Stomach (tissue), 9 donors: ENCODE measurements around the gene PMF1. TPM values are rescaled to one million over a fixed set of nuclear protein-coding genes. Genes with fewer than 3 reads are reported as not detected.

Experiments
- DNase-seq, 2 donors: peaks; one replicate each; pipeline versions ENCODE4 v3.0.0 to v3.0.0-alpha.2; 2013 to 2019
- H3K27ac ChIP-seq, 5 donors: fragments of 200-600 bp in 4 of 5; sonication (generic) in 4 of 5; one replicate each; pipeline ENCODE4 v1.5.1; 2013 to 2019; ENCODE audit warnings: mild to moderate bottlenecking in 1 of 5, moderate library complexity in 1 of 5
- H3K27me3 ChIP-seq, 3 donors: fragments of 200-600 bp; sonication (generic); one replicate each; pipeline ENCODE4 v1.5.1; 2017 to 2019; ENCODE audit warnings: mixed run types in 1 of 3
- H3K36me3 ChIP-seq, 4 donors: fragments of 200-600 bp; sonication (generic); 1 replicate in 3 of 4; 2 replicates in 1 of 4; pipeline ENCODE4 v1.5.1; 2016 to 2019
- H3K4me1 ChIP-seq, 4 donors: fragments of 200-600 bp; sonication (generic); one replicate each; pipeline ENCODE4 v1.5.1; 2016 to 2019
- H3K4me3 ChIP-seq, 4 donors: fragments of 200-600 bp; sonication (generic) in 3 of 4; one replicate each; pipeline ENCODE4 v1.5.1; 2016 to 2019; ENCODE audit warnings: mild to moderate bottlenecking in 1 of 4
- H3K9me3 ChIP-seq, 4 donors: fragments of 200-600 bp; sonication (generic); one replicate each; pipeline ENCODE4 v1.5.1; 2016 to 2019
- EP300 ChIP-seq: sonication (generic); formaldehyde crosslinking; IDR thresholded peaks from one replicate; pipeline ENCODE4 v1.6.1; 2017; ENCODE audit warnings: antibody characterized with exemption
- POLR2A ChIP-seq, 4 donors: fragments of 450-650 bp; IDR thresholded peaks; one replicate each; pipeline ENCODE4 v1.6.1; 2016; ENCODE audit warnings: antibody characterized with exemption in 4 of 4, control low read depth in 2 of 4, mild to moderate bottlenecking in 1 of 4, moderate library complexity in 1 of 4
- POLR2AphosphoS5 ChIP-seq, 3 donors: sonication (generic); formaldehyde crosslinking; IDR thresholded peaks; one replicate each; pipeline ENCODE4 v1.6.1; 2016; ENCODE audit warnings: antibody characterized with exemption in 3 of 3
- WGBS, 5 donors: extraction: QIAGEN DNeasy Blood & Tissue Kit in 3 of 5; methylation state at CpG; one replicate each; pipeline versions ENCODE4 v1.1.5 to v1.1.7; 2013 to 2018; 5-methylcytosine and 5-hydroxymethylcytosine counted together
- intact Hi-C: fragments of 100-400 bp; cut with DNase I; formaldehyde crosslinking; loops from one replicate; pipeline ENCODE4 v1.15.1; 2023; ENCODE audit warnings: low total_unique reads
- polyA plus RNA-seq, 3 donors: library from polyadenylated mRNA; stranded (reverse); fragments of 200-250 nt; gene quantifications; one replicate each; pipeline ENCODE4 v1.2.3, GENCODE V29; 2013
- small RNA-seq, 4 donors: library from RNA; depleted of rRNA; stranded (forward); fragments of <200 nt; gene quantifications; one replicate each; pipeline ENCODE3, GENCODE V24; 2016
- total RNA-seq, 5 donors: library from RNA; depleted of rRNA; stranded (reverse); fragments of >200 nt; gene quantifications; one replicate each; pipeline versions ENCODE4 v1.1.0 to v1.2.3, GENCODE V29; 2014 to 2016
- TF ChIP-seq, protein P1 (sequence below), 7 experiments: fragments of 450-650 bp in 4 of 7; fragments of 200-600 bp in 3 of 7; sonication (generic) in 3 of 7; IDR thresholded peaks; one replicate each; pipeline ENCODE4 v1.5.1; 2016 to 2019; ENCODE audit warnings: antibody characterized with exemption in 7 of 7, control low read depth in 2 of 7, mild to moderate bottlenecking in 1 of 7
- donor health status: healthy with polysubstance abuse.
- donor health status: Bipolar disorder and iron deficiency.
- donor health status: healthy.

Gene PMF1
- total and polyA plus RNA-seq, 8 donors, result 5.3 to 73.5 (median 44.0) TPM

DNA sequence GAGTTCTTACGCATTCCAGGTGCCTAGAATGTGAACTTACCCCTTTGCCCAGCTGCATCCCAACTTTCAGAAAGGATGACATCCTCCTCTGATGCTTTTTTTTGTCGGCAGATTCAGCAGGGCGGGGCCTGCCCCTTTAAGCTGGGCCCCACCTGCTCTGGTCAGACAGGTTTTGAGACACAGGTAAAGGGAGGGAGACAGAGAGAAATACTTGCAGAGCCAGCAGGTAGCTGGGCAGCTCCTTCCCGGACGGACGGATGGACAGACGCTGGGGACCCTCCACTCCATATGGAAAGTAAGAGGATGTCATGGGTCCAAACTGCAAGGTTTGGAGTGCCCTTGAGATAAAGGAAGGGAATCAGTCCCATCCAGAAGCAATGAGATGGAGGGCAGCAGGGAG is 71.3 kb downstream of the PMF1 start, which contains the start of gene TMEM79:
Gene TMEM79, plus strand, starts transcription at position 214 of the 400 bp plus-strand sequence. CDS start 902 bp downstream, outside the sequence.
- peaks cover 3 to 31% (median 24%) of the 10 kb centered on the region in 4 donors for H3K36me3 ChIP-seq
- WGBS, 5 donors, result 41 to 59% (median 52%) methylated on average over 7 of the region's 7 CpGs
- TF ChIP-seq POLR2AphosphoS5 (IDR thresholded peaks at IDR 0.05) (no peak), POLR2A (IDR thresholded peaks at IDR 0.05) (no peak), EP300 (no peak)
- TF ChIP-seq, protein P1, sequence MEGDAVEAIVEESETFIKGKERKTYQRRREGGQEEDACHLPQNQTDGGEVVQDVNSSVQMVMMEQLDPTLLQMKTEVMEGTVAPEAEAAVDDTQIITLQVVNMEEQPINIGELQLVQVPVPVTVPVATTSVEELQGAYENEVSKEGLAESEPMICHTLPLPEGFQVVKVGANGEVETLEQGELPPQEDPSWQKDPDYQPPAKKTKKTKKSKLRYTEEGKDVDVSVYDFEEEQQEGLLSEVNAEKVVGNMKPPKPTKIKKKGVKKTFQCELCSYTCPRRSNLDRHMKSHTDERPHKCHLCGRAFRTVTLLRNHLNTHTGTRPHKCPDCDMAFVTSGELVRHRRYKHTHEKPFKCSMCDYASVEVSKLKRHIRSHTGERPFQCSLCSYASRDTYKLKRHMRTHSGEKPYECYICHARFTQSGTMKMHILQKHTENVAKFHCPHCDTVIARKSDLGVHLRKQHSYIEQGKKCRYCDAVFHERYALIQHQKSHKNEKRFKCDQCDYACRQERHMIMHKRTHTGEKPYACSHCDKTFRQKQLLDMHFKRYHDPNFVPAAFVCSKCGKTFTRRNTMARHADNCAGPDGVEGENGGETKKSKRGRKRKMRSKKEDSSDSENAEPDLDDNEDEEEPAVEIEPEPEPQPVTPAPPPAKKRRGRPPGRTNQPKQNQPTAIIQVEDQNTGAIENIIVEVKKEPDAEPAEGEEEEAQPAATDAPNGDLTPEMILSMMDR (IDR thresholded peaks at IDR 0.05), result no peak
- H3K9me3 ChIP-seq, result no peaks in the 10 kb centered on the region
- DNase-seq, result peak in 1 of 2 donors; percentile 67
- H3K4me1 ChIP-seq, result peaks cover 24 to 50% (median 44%) of the 10 kb centered on the region in 4 donors
- intact Hi-C loops, result no loop called here
- no peaks in the 10 kb centered on the region for H3K27me3 ChIP-seq
- H3K4me3 ChIP-seq, result peak within 1 kb of the TSS; percentile 76 to 97 (median 95)
- peak within 1 kb of the TSS; percentile 52 to 97 (median 94) for H3K27ac ChIP-seq

DNA sequence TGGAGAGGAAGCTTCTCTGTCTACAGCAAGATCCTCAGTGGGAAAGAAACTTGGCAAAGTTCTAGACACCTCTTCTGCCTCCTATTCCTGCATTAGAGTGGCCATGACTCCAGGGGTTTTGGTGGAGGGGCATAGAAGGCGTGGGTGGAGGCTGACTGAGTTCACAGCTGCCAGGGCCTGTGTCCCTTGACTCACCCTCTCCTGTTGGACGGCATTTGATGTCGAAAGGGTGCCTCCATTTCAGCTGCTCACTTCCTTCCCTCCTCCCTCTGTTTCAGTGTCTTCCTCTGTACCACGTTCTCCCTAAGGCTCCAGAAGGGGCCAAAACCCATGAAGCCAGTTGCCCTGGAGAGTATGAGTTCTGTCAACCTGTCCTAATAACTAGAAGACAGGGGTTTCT is 72.0 kb downstream of the PMF1 start:
- intact Hi-C loops, result no loop called here
- Histone ChIP-seq H3K27ac (peak overlapping the region in 1 of 5 donors; percentile 24), H3K4me3 (peak overlapping the region in 1 of 4 donors; percentile 96), H3K9me3 (no peaks in the 10 kb centered on the region), H3K4me1 (peaks cover 24 to 45% (median 44%) of the 10 kb centered on the region in 4 donors), H3K36me3 (peaks cover 7 to 36% (median 26%) of the 10 kb centered on the region in 4 donors), H3K27me3 (no peaks in the 10 kb centered on the region)
- 46 to 82% (median 57%) methylated on average over 4 of the region's 4 CpGs for WGBS, 5 donors
- DNase-seq, result no peak
- TF ChIP-seq, protein P1 (IDR thresholded peaks at IDR 0.05), result no peak
- TF ChIP-seq POLR2A (IDR thresholded peaks at IDR 0.05) (no peak), POLR2AphosphoS5 (IDR thresholded peaks at IDR 0.05) (no peak), EP300 (no peak)

DNA sequence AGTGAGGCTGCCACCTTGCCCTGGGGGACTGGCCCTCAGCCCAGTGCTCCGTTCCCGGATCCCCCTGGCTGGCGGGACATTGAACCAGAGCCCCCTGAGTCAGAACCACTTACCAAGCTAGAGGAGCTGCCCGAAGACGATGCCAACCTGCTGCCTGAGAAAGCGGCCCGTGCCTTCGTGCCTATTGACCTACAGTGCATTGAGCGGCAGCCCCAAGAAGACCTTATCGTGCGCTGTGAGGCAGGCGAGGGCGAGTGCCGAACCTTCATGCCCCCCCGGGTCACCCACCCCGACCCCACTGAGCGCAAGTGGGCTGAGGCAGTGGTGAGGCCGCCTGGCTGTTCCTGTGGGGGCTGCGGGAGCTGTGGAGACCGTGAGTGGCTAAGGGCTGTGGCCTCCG is 72.6 kb downstream of the PMF1 start:
- WGBS, 5 donors, result 91 to 95% (median 93%) methylated on average over 12 to 21 of the region's 21 CpGs
- H3K27ac ChIP-seq, result no peak overlapping the region
- H3K4me3 ChIP-seq, result no peak overlapping the region
- TF ChIP-seq POLR2AphosphoS5 (IDR thresholded peaks at IDR 0.05), result no peak
- TF ChIP-seq POLR2A (IDR thresholded peaks at IDR 0.05), result no peak
- no peak for TF ChIP-seq EP300
- TF ChIP-seq, protein P1 (IDR thresholded peaks at IDR 0.05), result no peak
- DNase-seq, result no peak
- H3K9me3 ChIP-seq, result no peaks in the 10 kb centered on the region
- peaks cover 22 to 44% (median 43%) of the 10 kb centered on the region in 4 donors for H3K4me1 ChIP-seq
- no peaks in the 10 kb centered on the region for H3K27me3 ChIP-seq
- intact Hi-C loops, result no loop called here
- peaks cover 3 to 36% (median 27%) of the 10 kb centered on the region in 4 donors for H3K36me3 ChIP-seq

DNA sequence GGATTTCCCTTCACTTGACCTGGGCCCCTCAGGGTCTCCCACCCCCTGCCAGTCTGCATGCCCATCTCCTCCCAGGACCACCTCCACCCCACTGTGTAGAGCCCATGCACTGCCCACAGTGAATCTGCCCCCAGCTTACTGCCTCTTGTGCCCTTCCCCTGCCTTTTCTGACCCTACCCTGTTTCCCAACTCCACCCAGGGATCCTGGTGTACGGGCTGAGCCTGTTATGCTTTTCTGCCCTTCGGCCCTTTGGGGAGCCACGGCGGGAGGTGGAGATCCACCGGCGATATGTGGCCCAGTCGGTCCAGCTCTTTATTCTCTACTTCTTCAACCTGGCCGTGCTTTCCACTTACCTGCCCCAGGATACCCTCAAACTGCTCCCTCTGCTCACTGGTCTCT is 73.3 kb downstream of the PMF1 start:
- no peaks in the 10 kb centered on the region for H3K27me3 ChIP-seq
- intact Hi-C loops, result no loop called here
- no peak for TF ChIP-seq EP300
- TF ChIP-seq, protein P1 (IDR thresholded peaks at IDR 0.05), result no peak
- H3K4me3 ChIP-seq, result no peak overlapping the region
- peaks cover 21 to 44% (median 43%) of the 10 kb centered on the region in 4 donors for H3K4me1 ChIP-seq
- WGBS, 5 donors, result 91 to 94% (median 92%) methylated on average over 8 of the region's 8 CpGs
- no peaks in the 10 kb centered on the region for H3K9me3 ChIP-seq
- peaks cover 3 to 36% (median 27%) of the 10 kb centered on the region in 4 donors for H3K36me3 ChIP-seq
- no peak overlapping the region for H3K27ac ChIP-seq
- no peak for DNase-seq

Small RNA genes within 50 kb of the gene (small RNA-seq; reads per million reads assigned to genes)
- gene RF00568, result 0 reads per million in 4 donors

Other genes with a start within 250 kb of the PMF1 start
- gene ARHGEF2, start 234.5 kb upstream of the PMF1 start, total RNA-seq, result 100 to 1,000 TPM in 3 of 5 donors, 10 to 100 TPM in 2; 34.8 to 376 (median 180) TPM
- gene ARHGEF2, start 234.5 kb upstream of the PMF1 start, polyA plus RNA-seq, result 10 to 100 TPM; 20.4 to 27.6 (median 24.7) TPM
- 100 to 1,000 TPM in 4 of 5 donors, 10 to 100 TPM in 1; 67.1 to 354 (median 216) TPM for gene SSR2, start 192.1 kb upstream of the PMF1 start, total RNA-seq
- gene SSR2, start 192.1 kb upstream of the PMF1 start, polyA plus RNA-seq, result 100 to 1,000 TPM; 223 to 309 (median 242) TPM
- 10 to 100 TPM in 3 of 5 donors, 1 to 10 TPM in 2; 6.4 to 41.1 (median 14.0) TPM for gene UBQLN4, start 159.2 kb upstream of the PMF1 start, total RNA-seq
- gene UBQLN4, start 159.2 kb upstream of the PMF1 start, polyA plus RNA-seq, result 10 to 100 TPM; 17.3 to 25.5 (median 20.6) TPM
- gene LAMTOR2, start 158.2 kb upstream of the PMF1 start, total RNA-seq, result 10 to 100 TPM in 3 of 5 donors, 1 to 10 TPM in 1, not detected in 1; 7.0 to 40.6 (median 21.4) TPM
- gene LAMTOR2, start 158.2 kb upstream of the PMF1 start, polyA plus RNA-seq, result 100 to 1,000 TPM; 123 to 170 (median 158) TPM
- 100 to 1,000 TPM in 3 of 5 donors, 10 to 100 TPM in 2; 36.7 to 249 (median 216) TPM for gene RAB25, start 151.8 kb upstream of the PMF1 start, total RNA-seq
- 100 to 1,000 TPM; 126 to 267 (median 168) TPM for gene RAB25, start 151.8 kb upstream of the PMF1 start, polyA plus RNA-seq
- 10 to 100 TPM in 1 of 5 donors, 1 to 10 TPM in 2, not detected in 2; 1.5 to 11.0 (median 1.6) TPM for gene MEX3A, start 130.5 kb upstream of the PMF1 start, total RNA-seq
- 1 to 10 TPM in 1 of 3 donors, under 1 TPM in 1, not detected in 1; 0.25 to 1.1 TPM for gene MEX3A, start 130.5 kb upstream of the PMF1 start, polyA plus RNA-seq
- gene LMNA, start 98.3 kb upstream of the PMF1 start, total RNA-seq, result 100 to 1,000 TPM in 4 of 5 donors, 10 to 100 TPM in 1; 53.1 to 630 (median 318) TPM
- 100 to 1,000 TPM; 108 to 201 (median 132) TPM for gene LMNA, start 98.3 kb upstream of the PMF1 start, polyA plus RNA-seq
- 10 to 100 TPM in 2 of 5 donors, 1 to 10 TPM in 3; 2.6 to 23.3 (median 8.5) TPM for gene SEMA4A, start 59.4 kb upstream of the PMF1 start, total RNA-seq
- gene SEMA4A, start 59.4 kb upstream of the PMF1 start, polyA plus RNA-seq, result 10 to 100 TPM in 1 of 3 donors, 1 to 10 TPM in 2; 4.1 to 13.9 (median 4.7) TPM
- 1 to 10 TPM; 4.9 to 9.9 (median 7.2) TPM for gene SLC25A44, start 18.9 kb upstream of the PMF1 start, total RNA-seq
- gene SLC25A44, start 18.9 kb upstream of the PMF1 start, polyA plus RNA-seq, result 1 to 10 TPM; 5.4 to 9.0 (median 6.8) TPM
- not detected for gene BGLAP, start 29.2 kb downstream of the PMF1 start, total RNA-seq
- 1 to 10 TPM in 2 of 3 donors, not detected in 1; 1.5 to 1.9 TPM for gene BGLAP, start 29.2 kb downstream of the PMF1 start, polyA plus RNA-seq
- gene PAQR6, start 35.0 kb downstream of the PMF1 start, total RNA-seq, result 1 to 10 TPM in 2 of 5 donors, under 1 TPM in 1, not detected in 2; 0.43 to 2.9 (median 2.0) TPM
- 1 to 10 TPM; 1.4 to 4.3 (median 2.0) TPM for gene PAQR6, start 35.0 kb downstream of the PMF1 start, polyA plus RNA-seq
- gene SMG5, start 69.8 kb downstream of the PMF1 start, total RNA-seq, result 100 to 1,000 TPM in 1 of 5 donors, 10 to 100 TPM in 4; 29.8 to 199 (median 51.6) TPM
- gene SMG5, start 69.8 kb downstream of the PMF1 start, polyA plus RNA-seq, result 10 to 100 TPM; 20.2 to 29.1 (median 22.3) TPM
- 10 to 100 TPM in 2 of 5 donors, 1 to 10 TPM in 2, not detected in 1; 1.1 to 21.4 (median 9.4) TPM for gene TMEM79, start 71.3 kb downstream of the PMF1 start, total RNA-seq
- 10 to 100 TPM in 1 of 3 donors, 1 to 10 TPM in 2; 1.5 to 24.9 (median 2.7) TPM for gene TMEM79, start 71.3 kb downstream of the PMF1 start, polyA plus RNA-seq
- gene GLMP, start 82.7 kb downstream of the PMF1 start, total RNA-seq, result 10 to 100 TPM in 4 of 5 donors, 1 to 10 TPM in 1; 1.4 to 92.9 (median 19.7) TPM
- gene GLMP, start 82.7 kb downstream of the PMF1 start, polyA plus RNA-seq, result 10 to 100 TPM; 20.8 to 37.4 (median 35.9) TPM
- not detected for gene VHLL, start 86.3 kb downstream of the PMF1 start, total RNA-seq
- not detected for gene VHLL, start 86.3 kb downstream of the PMF1 start, polyA plus RNA-seq
- 100 to 1,000 TPM in 3 of 5 donors, 10 to 100 TPM in 2; 39.1 to 252 (median 124) TPM for gene CCT3, start 125.3 kb downstream of the PMF1 start, total RNA-seq
- 100 to 1,000 TPM; 110 to 122 (median 115) TPM for gene CCT3, start 125.3 kb downstream of the PMF1 start, polyA plus RNA-seq
- not detected for gene TSACC, start 125.5 kb downstream of the PMF1 start, total RNA-seq
- under 1 TPM in 1 of 3 donors, not detected in 2; 0.98 TPM for gene TSACC, start 125.5 kb downstream of the PMF1 start, polyA plus RNA-seq
- not detected for gene RHBG, start 156.2 kb downstream of the PMF1 start, total RNA-seq
- under 1 TPM in 1 of 3 donors, not detected in 2; 0.70 TPM for gene RHBG, start 156.2 kb downstream of the PMF1 start, polyA plus RNA-seq